OCI-LY3 (cell line): Measurements from ENCODE around the gene UQCC2.

ENCODE experiments used
- H2AFZ ChIP-seq: fragments of 200-600, 300-600 bp; shearing (Covaris generic); 2 replicates; pipeline ENCODE4 v1.6.0; 2014; ENCODE audit warnings: antibody characterized with exemption, low read depth, low read length
- H3K27ac ChIP-seq: fragments of 200-600, 300-600 bp; sonication (generic); 2 replicates; pipeline ENCODE4 v1.5.1; 2014; ENCODE audit warnings: mild to moderate bottlenecking, low read length, moderate library complexity, mixed read lengths
- H3K27me3 ChIP-seq: fragments of 200-600, 300-600 bp; sonication (generic); 2 replicates; pipeline ENCODE4 v1.6.1; 2014; ENCODE audit warnings: low read depth, low read length, mixed read lengths
- H3K36me3 ChIP-seq: fragments of 200-600, 300-600 bp; sonication (generic); replicated peaks from 2 replicates; pipeline ENCODE3; 2014; ENCODE audit warnings: low read depth, low read length, mixed read lengths
- H3K4me1 ChIP-seq: fragments of 300-600, 200-600 bp; sonication (generic); 2 replicates; pipeline ENCODE4 v1.6.1; 2014; ENCODE audit warnings: low read length, mixed read lengths
- H3K4me2 ChIP-seq: fragments of 200-600, 300-600 bp; sonication (generic); 2 replicates; pipeline ENCODE4 v1.6.1; 2014; ENCODE audit warnings: low read length, mixed read lengths
- H3K4me3 ChIP-seq: fragments of 300-600, 200-600 bp; sonication (generic); 2 replicates; pipeline ENCODE4 v1.5.1; 2014; ENCODE audit warnings: antibody characterized with exemption, mild to moderate bottlenecking, low read length, moderate library complexity
- H3K79me2 ChIP-seq: fragments of 300-600, 200-600 bp; shearing (Covaris generic); 2 replicates; pipeline ENCODE4 v1.6.1; 2014; ENCODE audit warnings: mild to moderate bottlenecking, low read length, mixed read lengths
- H3K9ac ChIP-seq: fragments of 300-600, 200-600 bp; shearing (Covaris generic); 2 replicates; pipeline ENCODE4 v1.6.0; 2014; ENCODE audit warnings: mild to moderate bottlenecking, low read length, moderate library complexity
- H3K9me3 ChIP-seq: fragments of 200-600, 300-600 bp; shearing (Covaris generic); 2 replicates; pipeline ENCODE4 v1.6.1; 2014; ENCODE audit warnings: low read length, mixed read lengths; ENCODE audit not compliant: insufficient read depth
- H4K20me1 ChIP-seq: fragments of 200-600, 300-600 bp; sonication (generic); 2 replicates; pipeline ENCODE4 v1.6.1; 2016; ENCODE audit warnings: low read length, mixed read lengths; ENCODE audit not compliant: insufficient read depth
- EZH2phosphoT487 ChIP-seq: fragments of 200-600 bp; shearing (Covaris generic); IDR thresholded peaks from 2 replicates; pipeline ENCODE4 v1.6.1; 2018; ENCODE audit warnings: antibody characterized with exemption, mixed run types, low read depth
- TF ChIP-seq, protein P1 (sequence below): fragments of 200-600, 300-600 bp; sonication (generic); IDR thresholded peaks from 2 replicates; pipeline ENCODE4 v1.5.1; 2014; ENCODE audit warnings: antibody characterized with exemption, low read length, low read depth

UQCC2 gene

DNA sequence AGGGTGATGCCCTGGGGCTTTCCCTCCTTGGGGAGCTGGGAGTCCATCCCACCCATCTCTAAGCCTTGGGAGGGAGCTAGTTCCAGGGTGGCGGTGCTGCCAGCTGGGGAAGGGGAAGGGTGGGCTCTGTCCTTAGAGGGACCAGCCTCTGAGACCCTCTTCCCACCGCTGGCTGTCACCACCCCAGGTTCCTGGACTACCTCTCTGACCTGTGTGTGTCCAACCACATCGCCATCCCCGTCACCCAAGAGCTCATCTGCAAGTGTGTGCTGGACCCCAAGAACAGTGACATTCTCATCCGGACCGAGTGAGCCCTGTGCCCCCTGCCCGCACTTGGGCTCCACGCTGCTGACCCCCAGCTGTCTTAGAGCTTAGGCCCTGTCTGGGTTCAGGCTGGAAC is 43.2 kb downstream of the UQCC2 start:
- H2AFZ ChIP-seq: no peak overlapping the region
- no peak overlapping the region for H3K27ac ChIP-seq
- no peaks in the 10 kb centered on the region for H4K20me1 ChIP-seq
- H3K9me3 ChIP-seq: no peaks in the 10 kb centered on the region
- TF ChIP-seq EZH2phosphoT487: no peak
- TF ChIP-seq, protein P1, sequence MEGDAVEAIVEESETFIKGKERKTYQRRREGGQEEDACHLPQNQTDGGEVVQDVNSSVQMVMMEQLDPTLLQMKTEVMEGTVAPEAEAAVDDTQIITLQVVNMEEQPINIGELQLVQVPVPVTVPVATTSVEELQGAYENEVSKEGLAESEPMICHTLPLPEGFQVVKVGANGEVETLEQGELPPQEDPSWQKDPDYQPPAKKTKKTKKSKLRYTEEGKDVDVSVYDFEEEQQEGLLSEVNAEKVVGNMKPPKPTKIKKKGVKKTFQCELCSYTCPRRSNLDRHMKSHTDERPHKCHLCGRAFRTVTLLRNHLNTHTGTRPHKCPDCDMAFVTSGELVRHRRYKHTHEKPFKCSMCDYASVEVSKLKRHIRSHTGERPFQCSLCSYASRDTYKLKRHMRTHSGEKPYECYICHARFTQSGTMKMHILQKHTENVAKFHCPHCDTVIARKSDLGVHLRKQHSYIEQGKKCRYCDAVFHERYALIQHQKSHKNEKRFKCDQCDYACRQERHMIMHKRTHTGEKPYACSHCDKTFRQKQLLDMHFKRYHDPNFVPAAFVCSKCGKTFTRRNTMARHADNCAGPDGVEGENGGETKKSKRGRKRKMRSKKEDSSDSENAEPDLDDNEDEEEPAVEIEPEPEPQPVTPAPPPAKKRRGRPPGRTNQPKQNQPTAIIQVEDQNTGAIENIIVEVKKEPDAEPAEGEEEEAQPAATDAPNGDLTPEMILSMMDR: no peak
- no peak overlapping the region for H3K4me3 ChIP-seq
- H3K36me3 ChIP-seq: peaks cover 6% of the 10 kb centered on the region
- no peaks in the 10 kb centered on the region for H3K4me1 ChIP-seq
- H3K4me2 ChIP-seq: no peak overlapping the region
- H3K27me3 ChIP-seq: no peaks in the 10 kb centered on the region
- H3K9ac ChIP-seq: no peak overlapping the region
- H3K79me2 ChIP-seq: no peaks in the 10 kb centered on the region

DNA sequence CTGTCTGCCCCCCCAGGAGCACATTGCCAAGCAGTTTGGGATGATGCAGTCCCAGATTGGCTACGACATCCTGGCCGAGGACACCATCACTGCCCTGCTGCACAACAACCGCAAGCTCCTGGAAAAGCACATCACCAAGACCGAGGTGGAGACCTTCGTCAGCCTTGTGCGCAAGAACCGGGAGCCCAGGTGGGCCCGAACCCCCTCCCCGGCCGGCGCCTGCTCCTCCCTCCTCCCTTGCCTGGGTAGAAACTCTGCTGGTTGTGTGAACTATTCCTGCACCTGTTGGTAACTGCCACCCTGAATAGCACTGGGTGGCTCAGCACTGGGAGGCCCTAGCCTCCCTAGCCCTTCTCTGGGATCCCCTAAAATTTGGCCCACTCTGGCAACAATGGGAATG is 43.7 kb downstream of the UQCC2 start:
- TF ChIP-seq, protein P1: no peak
- no peak for TF ChIP-seq EZH2phosphoT487
- no peaks in the 10 kb centered on the region for H3K4me1 ChIP-seq
- no peak overlapping the region for H2AFZ ChIP-seq
- no peaks in the 10 kb centered on the region for H3K79me2 ChIP-seq
- H3K4me2 ChIP-seq: no peak overlapping the region
- H3K9me3 ChIP-seq: no peaks in the 10 kb centered on the region
- peaks cover 6% of the 10 kb centered on the region for H3K36me3 ChIP-seq
- H3K9ac ChIP-seq: no peak overlapping the region
- H3K27me3 ChIP-seq: no peaks in the 10 kb centered on the region
- no peaks in the 10 kb centered on the region for H4K20me1 ChIP-seq
- H3K4me3 ChIP-seq: no peak overlapping the region
- H3K27ac ChIP-seq: no peak overlapping the region

DNA sequence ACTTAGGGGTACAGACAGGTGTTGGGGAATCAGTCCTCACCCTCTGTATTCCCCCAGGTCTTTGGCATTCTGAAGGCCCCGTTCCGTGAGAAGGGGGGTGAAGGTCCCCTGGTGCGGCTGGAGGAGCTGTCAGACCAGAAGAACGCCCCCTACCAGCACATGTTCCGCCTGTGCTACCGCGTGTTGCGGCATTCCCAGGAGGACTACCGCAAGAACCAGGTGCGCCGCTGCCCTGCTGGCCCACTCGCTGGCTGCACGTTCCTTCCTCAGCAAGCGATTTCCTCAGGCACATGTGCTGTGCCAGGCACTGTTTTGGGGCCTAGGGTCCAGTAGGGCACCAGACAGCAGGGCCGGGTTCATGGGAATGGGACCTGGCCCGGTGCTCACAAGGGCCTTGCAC is 44.4 kb downstream of the UQCC2 start:
- H3K4me3 ChIP-seq: no peak overlapping the region
- H3K9me3 ChIP-seq: no peaks in the 10 kb centered on the region
- no peak overlapping the region for H3K4me2 ChIP-seq
- H3K79me2 ChIP-seq: no peaks in the 10 kb centered on the region
- H3K4me1 ChIP-seq: no peaks in the 10 kb centered on the region
- H3K27me3 ChIP-seq: no peaks in the 10 kb centered on the region
- H3K9ac ChIP-seq: no peak overlapping the region
- peaks cover 6% of the 10 kb centered on the region for H3K36me3 ChIP-seq
- TF ChIP-seq, protein P1: no peak
- TF ChIP-seq EZH2phosphoT487: no peak
- H4K20me1 ChIP-seq: no peaks in the 10 kb centered on the region
- H2AFZ ChIP-seq: no peak overlapping the region
- no peak overlapping the region for H3K27ac ChIP-seq

DNA sequence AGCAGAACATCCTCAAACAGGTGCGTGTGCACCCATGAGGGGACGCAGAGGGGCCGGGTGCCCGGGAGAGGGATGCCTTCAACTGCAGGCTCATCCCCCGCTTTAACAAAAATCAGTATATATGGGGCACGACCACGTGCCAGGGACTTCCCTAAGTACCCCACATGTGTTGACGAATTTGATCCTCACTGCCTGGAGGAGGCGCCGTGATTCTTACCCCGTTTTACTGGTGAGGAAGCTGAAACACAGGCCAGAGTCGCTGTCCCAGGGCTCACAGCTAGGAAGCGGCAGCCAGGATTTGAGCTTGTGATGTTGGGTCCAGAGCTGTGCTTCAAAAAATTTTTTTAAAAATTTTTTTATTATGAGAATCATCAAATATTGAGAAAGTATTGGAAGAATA is 45.5 kb downstream of the UQCC2 start:
- H3K27ac ChIP-seq: no peak overlapping the region
- no peaks in the 10 kb centered on the region for H3K27me3 ChIP-seq
- no peak overlapping the region for H2AFZ ChIP-seq
- H3K79me2 ChIP-seq: no peaks in the 10 kb centered on the region
- no peak overlapping the region for H3K9ac ChIP-seq
- no peaks in the 10 kb centered on the region for H4K20me1 ChIP-seq
- H3K4me1 ChIP-seq: no peaks in the 10 kb centered on the region
- H3K9me3 ChIP-seq: no peaks in the 10 kb centered on the region
- TF ChIP-seq, protein P1: no peak
- no peak for TF ChIP-seq EZH2phosphoT487
- peaks cover 5% of the 10 kb centered on the region for H3K36me3 ChIP-seq
- no peak overlapping the region for H3K4me2 ChIP-seq
- H3K4me3 ChIP-seq: no peak overlapping the region
